ENCODE data around the gene TMEM250. TPM values are rescaled to one million over a fixed set of nuclear protein-coding genes. Genes with fewer than 3 reads are reported as not detected.

TMEM250 gene
- polyA plus RNA-seq, 1 of the 3 experiments (the other 2 are of a cell fraction) = 25.9 TPM

DNA sequence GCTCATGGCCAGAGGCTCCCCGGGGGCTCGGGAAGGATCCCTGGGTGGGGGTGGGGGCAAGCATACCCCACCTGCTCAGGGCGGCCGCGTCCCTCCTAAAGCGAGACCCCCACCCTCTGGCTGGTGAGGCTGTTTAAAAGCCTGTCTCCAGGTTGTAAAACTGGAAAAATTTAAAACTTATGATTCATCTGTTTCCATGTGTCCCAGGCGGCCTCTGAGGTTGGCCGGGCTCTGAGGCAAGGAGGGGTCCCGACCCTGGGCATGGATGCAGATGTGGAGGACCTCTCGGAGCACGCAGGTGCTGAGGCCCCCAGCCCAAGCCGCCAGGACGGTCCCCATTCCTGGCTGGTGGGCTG, 24.2 kb upstream of the TMEM250 start:
- H3K79me2 ChIP-seq (ENCODE audit: insufficient read depth) = no peaks in the 10 kb centered on the region
- H3K9ac ChIP-seq = no peak overlapping the region
- H3K27me3 ChIP-seq (ENCODE audit: insufficient read depth) = peaks cover 34% of the 10 kb centered on the region
- TF ChIP-seq ELF1 (IDR thresholded peaks at IDR 0.05) (no peak), MXI1 (IDR thresholded peaks at IDR 0.05; ENCODE audit: low read depth, low read length) (no peak), SIN3A (IDR thresholded peaks at IDR 0.05; ENCODE audit: borderline replicate concordance, low read depth, low read length) (no peak), GATA2 (CRISPR knock-in tag; IDR thresholded peaks at IDR 0.05) (no peak), RAD21 (IDR thresholded peaks at IDR 0.05; ENCODE audit: low read length) (no peak), FOSL2 (IDR thresholded peaks at IDR 0.05; ENCODE audit: borderline replicate concordance, low read depth) (no peak), RXRA (IDR thresholded peaks at IDR 0.05; ENCODE audit: borderline replicate concordance, low read depth) (no peak), RFX5 (IDR thresholded peaks at IDR 0.05; ENCODE audit: low read length) (no peak)
- TF ChIP-seq, protein P1, sequence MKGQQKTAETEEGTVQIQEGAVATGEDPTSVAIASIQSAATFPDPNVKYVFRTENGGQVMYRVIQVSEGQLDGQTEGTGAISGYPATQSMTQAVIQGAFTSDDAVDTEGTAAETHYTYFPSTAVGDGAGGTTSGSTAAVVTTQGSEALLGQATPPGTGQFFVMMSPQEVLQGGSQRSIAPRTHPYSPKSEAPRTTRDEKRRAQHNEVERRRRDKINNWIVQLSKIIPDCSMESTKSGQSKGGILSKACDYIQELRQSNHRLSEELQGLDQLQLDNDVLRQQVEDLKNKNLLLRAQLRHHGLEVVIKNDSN (IDR thresholded peaks at IDR 0.05; ENCODE audit: borderline replicate concordance, low read depth) = no peak
- TF ChIP-seq, protein P2, sequence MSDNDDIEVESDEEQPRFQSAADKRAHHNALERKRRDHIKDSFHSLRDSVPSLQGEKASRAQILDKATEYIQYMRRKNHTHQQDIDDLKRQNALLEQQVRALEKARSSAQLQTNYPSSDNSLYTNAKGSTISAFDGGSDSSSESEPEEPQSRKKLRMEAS (IDR thresholded peaks at IDR 0.05; ENCODE audit: low read depth) = no peak
- TF ChIP-seq, protein P3, sequence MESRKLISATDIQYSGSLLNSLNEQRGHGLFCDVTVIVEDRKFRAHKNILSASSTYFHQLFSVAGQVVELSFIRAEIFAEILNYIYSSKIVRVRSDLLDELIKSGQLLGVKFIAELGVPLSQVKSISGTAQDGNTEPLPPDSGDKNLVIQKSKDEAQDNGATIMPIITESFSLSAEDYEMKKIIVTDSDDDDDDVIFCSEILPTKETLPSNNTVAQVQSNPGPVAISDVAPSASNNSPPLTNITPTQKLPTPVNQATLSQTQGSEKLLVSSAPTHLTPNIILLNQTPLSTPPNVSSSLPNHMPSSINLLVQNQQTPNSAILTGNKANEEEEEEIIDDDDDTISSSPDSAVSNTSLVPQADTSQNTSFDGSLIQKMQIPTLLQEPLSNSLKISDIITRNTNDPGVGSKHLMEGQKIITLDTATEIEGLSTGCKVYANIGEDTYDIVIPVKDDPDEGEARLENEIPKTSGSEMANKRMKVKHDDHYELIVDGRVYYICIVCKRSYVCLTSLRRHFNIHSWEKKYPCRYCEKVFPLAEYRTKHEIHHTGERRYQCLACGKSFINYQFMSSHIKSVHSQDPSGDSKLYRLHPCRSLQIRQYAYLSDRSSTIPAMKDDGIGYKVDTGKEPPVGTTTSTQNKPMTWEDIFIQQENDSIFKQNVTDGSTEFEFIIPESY (IDR thresholded peaks at IDR 0.05; ENCODE audit: borderline replicate concordance, low read depth) = no peak
- TF ChIP-seq, protein P4, sequence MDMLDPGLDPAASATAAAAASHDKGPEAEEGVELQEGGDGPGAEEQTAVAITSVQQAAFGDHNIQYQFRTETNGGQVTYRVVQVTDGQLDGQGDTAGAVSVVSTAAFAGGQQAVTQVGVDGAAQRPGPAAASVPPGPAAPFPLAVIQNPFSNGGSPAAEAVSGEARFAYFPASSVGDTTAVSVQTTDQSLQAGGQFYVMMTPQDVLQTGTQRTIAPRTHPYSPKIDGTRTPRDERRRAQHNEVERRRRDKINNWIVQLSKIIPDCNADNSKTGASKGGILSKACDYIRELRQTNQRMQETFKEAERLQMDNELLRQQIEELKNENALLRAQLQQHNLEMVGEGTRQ (IDR thresholded peaks at IDR 0.05; ENCODE audit: borderline replicate concordance, low read depth, low read length) = no peak
- TF ChIP-seq, protein P5, sequence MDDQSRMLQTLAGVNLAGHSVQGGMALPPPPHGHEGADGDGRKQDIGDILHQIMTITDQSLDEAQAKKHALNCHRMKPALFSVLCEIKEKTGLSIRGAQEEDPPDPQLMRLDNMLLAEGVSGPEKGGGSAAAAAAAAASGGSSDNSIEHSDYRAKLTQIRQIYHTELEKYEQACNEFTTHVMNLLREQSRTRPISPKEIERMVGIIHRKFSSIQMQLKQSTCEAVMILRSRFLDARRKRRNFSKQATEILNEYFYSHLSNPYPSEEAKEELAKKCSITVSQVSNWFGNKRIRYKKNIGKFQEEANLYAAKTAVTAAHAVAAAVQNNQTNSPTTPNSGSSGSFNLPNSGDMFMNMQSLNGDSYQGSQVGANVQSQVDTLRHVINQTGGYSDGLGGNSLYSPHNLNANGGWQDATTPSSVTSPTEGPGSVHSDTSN (IDR thresholded peaks at IDR 0.05) = no peak
- H2AFZ ChIP-seq (ENCODE audit: low read depth) = no peak overlapping the region
- no peak overlapping the region for H3K27ac ChIP-seq (ENCODE audit: low read depth in 2 of 2, low read length in 1 of 2)
- no peaks in the 10 kb centered on the region for H3K9me2 ChIP-seq
- H3K4me2 ChIP-seq = no peak overlapping the region
- H3F3A ChIP-seq (replicated peaks; ENCODE audit: insufficient read depth) = no peaks in the 10 kb centered on the region
- 31% methylated on average over 7 of the region's 13 CpGs for WGBS (ENCODE audit: low lambda C conversion rate)
- no peak for DNase-seq
- H3K9me3 ChIP-seq = no peaks in the 10 kb centered on the region
- ChIA-PET POLR2A (no interaction called here), CTCF (no interaction called here)
- no peaks in the 10 kb centered on the region; a peak in 1 of 4 replicates for H3K4me1 ChIP-seq (ENCODE audit: control insufficient read depth in 1 of 2, insufficient read depth in 2 of 2, low read depth in 1 of 2, low read length in 1 of 2)
- H3K4me3 ChIP-seq (ENCODE audit: low read depth in 2 of 2, low read length in 1 of 2) = no peak overlapping the region
- no peaks in the 10 kb centered on the region for H4K20me1 ChIP-seq (ENCODE audit: insufficient read depth)
- H3K36me3 ChIP-seq (replicated peaks in 1 of 2; ENCODE audit: control insufficient read depth in 1 of 2, insufficient read depth in 2 of 2, low read length in 1 of 2) = no peaks in the 10 kb centered on the region

Measured in SK-N-SH (cell line).